Activated T-cell treated with anti-CD3 and anti-CD28 coated beads, Interleukin-2, amount 50 U/mL, for 4 hours (primary cell): ENCODE results near the gene PLEKHD1. TPM values are rescaled to one million over a fixed set of nuclear protein-coding genes. Genes with fewer than 3 reads are reported as not detected.

ENCODE experiments used
- ATAC-seq, 2 donors: fragments of 200-7000 bp; cut with Tn5 transposase; one replicate each; pipeline ENCODE4 v1.10.0; 2021
- DNase-seq: peaks from one replicate; pipeline ENCODE4 v3.0.0-alpha.2; 2020
- H3K27me3 Mint-ChIP-seq: one replicate; pipeline ENCODE4 v1.8.0; 2021; ENCODE audit warnings: low read depth, mixed read lengths
- H3K36me3 Mint-ChIP-seq: one replicate; pipeline ENCODE4 v1.8.0; 2022; ENCODE audit warnings: mixed read lengths; ENCODE audit not compliant: insufficient read depth
- H3K4me1 Mint-ChIP-seq: one replicate; pipeline ENCODE4 v1.8.0; 2021; ENCODE audit warnings: low read depth, mixed read lengths
- H3K4me3 Mint-ChIP-seq: one replicate; pipeline ENCODE4 v1.8.0; 2021; ENCODE audit warnings: mild to moderate bottlenecking, moderate library complexity, mixed read lengths
- H3K9me3 Mint-ChIP-seq: one replicate; pipeline ENCODE4 v1.8.0; 2021; ENCODE audit warnings: mixed read lengths
- total RNA-seq, 3 donors: library from RNA; stranded (reverse); gene quantifications; one replicate each; pipeline ENCODE4 v1.2.1, GENCODE V29; 2021

Gene PLEKHD1
- total RNA-seq, 3 donors from 2014 or later = 0.05 to 0.16 (median 0.10) TPM

GRCh38 chr14:69567563-69567962 is 83.0 kb downstream of the PLEKHD1 start:
- Mint-ChIP-seq H3K36me3 (no peaks in the 10 kb centered on the region), H3K4me1 (no peaks in the 10 kb centered on the region), H3K4me3 (no peak overlapping the region), H3K27me3 (peaks cover 53% of the 10 kb centered on the region), H3K9me3 (no peaks in the 10 kb centered on the region)
- no peak for DNase-seq
- ATAC-seq = no peak

GRCh38 chr14:69569859-69570258 is 85.3 kb downstream of the PLEKHD1 start:
- H3K36me3 Mint-ChIP-seq = no peaks in the 10 kb centered on the region
- H3K4me1 Mint-ChIP-seq = peaks cover 10% of the 10 kb centered on the region
- ATAC-seq (no peak), DNase-seq (no peak)
- H3K4me3 Mint-ChIP-seq = no peak overlapping the region
- peaks cover 57% of the 10 kb centered on the region for H3K27me3 Mint-ChIP-seq
- H3K9me3 Mint-ChIP-seq = no peaks in the 10 kb centered on the region

- Mint-ChIP-seq H3K4me3 (no peak overlapping the region), H3K4me1 (peaks cover 10% of the 10 kb centered on the region), H3K9me3 (no peaks in the 10 kb centered on the region), H3K27me3 (peaks cover 56% of the 10 kb centered on the region), H3K36me3 (no peaks in the 10 kb centered on the region)
- ATAC-seq (no peak), DNase-seq (no peak)
Observed at GRCh38 chr14:69570836-69571330, 86.4 kb downstream of the PLEKHD1 start.

- Mint-ChIP-seq H3K9me3 (no peaks in the 10 kb centered on the region), H3K4me3 (no peak overlapping the region), H3K36me3 (no peaks in the 10 kb centered on the region), H3K27me3 (peaks cover 62% of the 10 kb centered on the region), H3K4me1 (peaks cover 10% of the 10 kb centered on the region)
- ATAC-seq = no peak
- DNase-seq = no peak
Observed at GRCh38 chr14:69571449-69572029, 87.0 kb downstream of the PLEKHD1 start.

GRCh38 chr14:69572030-69572840 is 87.7 kb downstream of the PLEKHD1 start:
- peak; percentile 21 to 33 for ATAC-seq
- Mint-ChIP-seq H3K4me1 (peaks cover 10% of the 10 kb centered on the region), H3K9me3 (no peaks in the 10 kb centered on the region), H3K27me3 (peaks cover 64% of the 10 kb centered on the region), H3K4me3 (peak overlapping the region; percentile 11), H3K36me3 (no peaks in the 10 kb centered on the region)
- DNase-seq = no peak

- ATAC-seq (no peak), DNase-seq (no peak)
- Mint-ChIP-seq H3K4me1 (peaks cover 10% of the 10 kb centered on the region), H3K27me3 (peaks cover 64% of the 10 kb centered on the region), H3K4me3 (no peak overlapping the region), H3K36me3 (no peaks in the 10 kb centered on the region), H3K9me3 (no peaks in the 10 kb centered on the region)
Observed at GRCh38 chr14:69572841-69573135, 88.3 kb downstream of the PLEKHD1 start.

GRCh38 chr14:69573205-69573830 is 88.8 kb downstream of the PLEKHD1 start:
- no peaks in the 10 kb centered on the region for H3K36me3 Mint-ChIP-seq
- peak overlapping the region; percentile 82 for H3K4me3 Mint-ChIP-seq
- H3K27me3 Mint-ChIP-seq = peaks cover 64% of the 10 kb centered on the region
- DNase-seq = no peak
- H3K4me1 Mint-ChIP-seq = peaks cover 10% of the 10 kb centered on the region
- H3K9me3 Mint-ChIP-seq = no peaks in the 10 kb centered on the region
- ATAC-seq = no peak

GRCh38 chr14:69573831-69574262 is 89.3 kb downstream of the PLEKHD1 start:
- no peaks in the 10 kb centered on the region for H3K9me3 Mint-ChIP-seq
- no peak for DNase-seq
- peak overlapping the region; percentile 82 for H3K4me3 Mint-ChIP-seq
- H3K4me1 Mint-ChIP-seq = peaks cover 10% of the 10 kb centered on the region
- no peaks in the 10 kb centered on the region for H3K36me3 Mint-ChIP-seq
- peaks cover 62% of the 10 kb centered on the region for H3K27me3 Mint-ChIP-seq
- ATAC-seq = no peak

- no peaks in the 10 kb centered on the region for H3K36me3 Mint-ChIP-seq
- H3K4me1 Mint-ChIP-seq = peaks cover 10% of the 10 kb centered on the region
- H3K27me3 Mint-ChIP-seq = peaks cover 56% of the 10 kb centered on the region
- peak; percentile 77 to 80 for ATAC-seq
- H3K4me3 Mint-ChIP-seq = peak within 1 kb of the TSS; percentile 82
- peak; percentile 72 for DNase-seq
- no peaks in the 10 kb centered on the region for H3K9me3 Mint-ChIP-seq
Observed at GRCh38 chr14:69574263-69574953, 89.9 kb downstream of the PLEKHD1 start, which contains the start of gene CCDC177. Gene CCDC177 (minus strand): TSS chr14:69574871. CDS start chr14:69573622, 1,249 bp downstream.

GRCh38 chr14:69574954-69575295 is 90.4 kb downstream of the PLEKHD1 start:
- DNase-seq (no peak), ATAC-seq (no peak)
- no peaks in the 10 kb centered on the region for H3K36me3 Mint-ChIP-seq
- H3K27me3 Mint-ChIP-seq = peaks cover 51% of the 10 kb centered on the region
- H3K9me3 Mint-ChIP-seq = no peaks in the 10 kb centered on the region
- H3K4me3 Mint-ChIP-seq = peak overlapping the region; percentile 82
- H3K4me1 Mint-ChIP-seq = peaks cover 10% of the 10 kb centered on the region

GRCh38 chr14:69579476-69579875 is 94.9 kb downstream of the PLEKHD1 start:
- Mint-ChIP-seq H3K36me3 (no peaks in the 10 kb centered on the region), H3K4me3 (no peak overlapping the region), H3K9me3 (no peaks in the 10 kb centered on the region), H3K27me3 (peaks cover 17% of the 10 kb centered on the region), H3K4me1 (peaks cover 3% of the 10 kb centered on the region)
- DNase-seq = no peak
- no peak for ATAC-seq

GRCh38 chr14:69580009-69580577 is 95.6 kb downstream of the PLEKHD1 start:
- H3K4me3 Mint-ChIP-seq = no peak overlapping the region
- no peaks in the 10 kb centered on the region for H3K9me3 Mint-ChIP-seq
- peak in 1 of 2 donors; percentile 23 for ATAC-seq
- DNase-seq = no peak
- H3K27me3 Mint-ChIP-seq = peaks cover 14% of the 10 kb centered on the region
- H3K36me3 Mint-ChIP-seq = no peaks in the 10 kb centered on the region
- no peaks in the 10 kb centered on the region for H3K4me1 Mint-ChIP-seq
